ENCODE measurements around the gene SFMBT2.

Gene SFMBT2

GRCh38 chr10:7162331-7162730, 248.5 kb downstream of the SFMBT2 start:
- TF ChIP-seq CTCF (IDR thresholded peaks at IDR 0.05) = no peak
- Histone ChIP-seq H3K4me3 (ENCODE audit: low read depth in 1 of 2, low read length in 1 of 2) (no peak overlapping the region), H3K4me1 (ENCODE audit: control insufficient read depth in 1 of 2, insufficient read depth in 1 of 2, low read depth in 1 of 2, low read length in 1 of 2) (peaks cover 3 to 4% of the 10 kb centered on the region in 2 experiments), H3K9me3 (no peaks in the 10 kb centered on the region), H3K27ac (no peak overlapping the region), H3K36me3 (no peaks in the 10 kb centered on the region), H3K27me3 (no peaks in the 10 kb centered on the region)

- no peak overlapping the region for H3K27ac ChIP-seq
- H3K4me3 ChIP-seq (ENCODE audit: low read depth in 1 of 2, low read length in 1 of 2) = no peak overlapping the region
- H3K36me3 ChIP-seq = no peaks in the 10 kb centered on the region
- no peaks in the 10 kb centered on the region for H3K9me3 ChIP-seq
- no peaks in the 10 kb centered on the region for H3K27me3 ChIP-seq
- no peak for TF ChIP-seq CTCF (IDR thresholded peaks at IDR 0.05)
- peaks cover 9% of the 10 kb centered on the region in 2 experiments for H3K4me1 ChIP-seq (ENCODE audit: control insufficient read depth in 1 of 2, insufficient read depth in 1 of 2, low read depth in 1 of 2, low read length in 1 of 2)
Observed at GRCh38 chr10:7161484-7162250, 249.2 kb downstream of the SFMBT2 start.

DNA sequence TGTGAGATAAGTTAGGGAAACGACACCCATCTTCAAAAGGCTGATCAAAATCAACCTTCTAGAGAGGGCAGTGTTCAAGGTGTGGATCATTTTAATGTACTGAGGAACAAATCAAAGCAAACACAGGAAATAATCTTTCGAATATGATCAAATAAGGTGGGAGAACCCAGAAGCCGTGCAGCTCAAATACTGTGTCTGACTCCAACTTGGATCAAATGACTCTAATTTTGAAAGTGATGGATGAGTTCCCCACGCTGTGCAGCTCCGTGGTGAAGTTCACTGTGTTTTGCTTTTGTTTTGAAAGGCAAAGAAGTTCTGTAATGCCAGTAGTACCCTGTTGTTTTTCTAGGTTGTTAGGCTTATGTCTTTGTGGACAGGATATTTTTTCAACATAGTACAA, 250.9 kb downstream of the SFMBT2 start:
- no peak overlapping the region for H3K4me3 ChIP-seq (ENCODE audit: low read depth in 1 of 2, low read length in 1 of 2)
- H3K36me3 ChIP-seq = no peaks in the 10 kb centered on the region
- TF ChIP-seq CTCF (IDR thresholded peaks at IDR 0.05) = no peak
- no peak overlapping the region for H3K27ac ChIP-seq
- peaks cover 9 to 11% of the 10 kb centered on the region in 2 experiments for H3K4me1 ChIP-seq (ENCODE audit: control insufficient read depth in 1 of 2, insufficient read depth in 1 of 2, low read depth in 1 of 2, low read length in 1 of 2)
- no peaks in the 10 kb centered on the region for H3K9me3 ChIP-seq
- no peaks in the 10 kb centered on the region for H3K27me3 ChIP-seq

- Histone ChIP-seq H3K4me3 (ENCODE audit: low read depth in 1 of 2, low read length in 1 of 2) (no peak overlapping the region), H3K36me3 (no peaks in the 10 kb centered on the region), H3K27ac (no peak overlapping the region), H3K27me3 (no peaks in the 10 kb centered on the region), H3K9me3 (no peaks in the 10 kb centered on the region), H3K4me1 (ENCODE audit: control insufficient read depth in 1 of 2, insufficient read depth in 1 of 2, low read depth in 1 of 2, low read length in 1 of 2) (peaks cover 9 to 11% of the 10 kb centered on the region in 2 experiments)
- no peak for TF ChIP-seq CTCF (IDR thresholded peaks at IDR 0.05)
Observed at GRCh38 chr10:7159517-7159916, 251.3 kb downstream of the SFMBT2 start.

GRCh38 chr10:7157091-7157490, 253.7 kb downstream of the SFMBT2 start:
- H3K27ac ChIP-seq = peak overlapping the region; percentile 76
- TF ChIP-seq CTCF (IDR thresholded peaks at IDR 0.05) = no peak
- no peaks in the 10 kb centered on the region for H3K9me3 ChIP-seq
- no peak overlapping the region for H3K4me3 ChIP-seq (ENCODE audit: low read depth in 1 of 2, low read length in 1 of 2)
- no peaks in the 10 kb centered on the region for H3K36me3 ChIP-seq
- no peaks in the 10 kb centered on the region for H3K27me3 ChIP-seq
- peaks cover 9 to 11% of the 10 kb centered on the region in 2 experiments for H3K4me1 ChIP-seq (ENCODE audit: control insufficient read depth in 1 of 2, insufficient read depth in 1 of 2, low read depth in 1 of 2, low read length in 1 of 2)
